Fibroblast of lung (primary cell): ENCODE results near the gene HDHD3. TPM values are rescaled to one million over a fixed set of nuclear protein-coding genes. Genes with fewer than 3 reads are reported as not detected.

ENCODE experiments used
- DNase-seq, 2 donors: peaks; one replicate each; pipeline versions ENCODE4 v3.0.0 to v3.0.0-alpha.2; 2010; ENCODE audit warnings: low read depth in 2 of 2
- H2AFZ ChIP-seq: 2 replicates; pipeline ENCODE4 v1.5.1; 2012; ENCODE audit warnings: low read length, control low read depth, inconsistent platforms
- H3K27ac ChIP-seq: 2 replicates; pipeline ENCODE4 v1.5.1; 2011; ENCODE audit warnings: low read length, control low read depth; ENCODE audit not compliant: insufficient read depth
- H3K27me3 ChIP-seq: 2 replicates; pipeline ENCODE4 v1.5.1; 2011; ENCODE audit warnings: mild to moderate bottlenecking, low read length; ENCODE audit not compliant: control insufficient read depth, insufficient read depth
- H3K36me3 ChIP-seq: 2 replicates; pipeline ENCODE4 v1.5.1; 2011; ENCODE audit warnings: low read length; ENCODE audit not compliant: control insufficient read depth, insufficient read depth
- H3K4me1 ChIP-seq: 2 replicates; pipeline ENCODE4 v1.5.1; 2011; ENCODE audit warnings: low read length; ENCODE audit not compliant: control insufficient read depth, insufficient read depth; ENCODE audit errors: extremely low read depth
- H3K4me2 ChIP-seq: 2 replicates; pipeline ENCODE4 v1.5.1; 2011; ENCODE audit warnings: low read length, control low read depth; ENCODE audit not compliant: insufficient read depth; ENCODE audit errors: extremely low read depth
- H3K4me3 ChIP-seq, 4 experiments: fragments of 200-600 bp in 1 of 4; sonication (generic) in 1 of 4; replicated peaks in 1 of 4; 2 replicates each; pipeline ENCODE4 v1.5.1; 2011 to 2016; ENCODE audit warnings: low read length in 4 of 4, low read depth in 3 of 4, mild to moderate bottlenecking in 3 of 4, control low read depth in 2 of 4, inconsistent platforms in 1 of 4, mixed read lengths in 1 of 4; ENCODE audit not compliant: insufficient read depth in 1 of 4; ENCODE audit errors: control extremely low read depth in 1 of 4
- H3K79me2 ChIP-seq: 2 replicates; pipeline ENCODE4 v1.5.1; 2012; ENCODE audit warnings: mild to moderate bottlenecking, low read length, inconsistent platforms; ENCODE audit not compliant: control insufficient read depth, insufficient read depth
- H3K9ac ChIP-seq: 2 replicates; pipeline ENCODE4 v1.5.1; 2011; ENCODE audit warnings: mild to moderate bottlenecking, low read length, control low read depth; ENCODE audit not compliant: insufficient read depth
- H3K9me3 ChIP-seq: 2 replicates; pipeline ENCODE4 v1.5.1; 2012; ENCODE audit warnings: low read depth, low read length; ENCODE audit not compliant: control insufficient read depth, insufficient read depth
- H4K20me1 ChIP-seq: 2 replicates; pipeline ENCODE4 v1.5.1; 2011; ENCODE audit warnings: low read length; ENCODE audit not compliant: control insufficient read depth, insufficient read depth; ENCODE audit errors: extremely low read depth
- CTCF ChIP-seq, 2 donors: IDR thresholded peaks in 1 of 2; conservative IDR thresholded peaks in 1 of 2; 1 replicate in 1 of 2; 2 replicates in 1 of 2; pipeline ENCODE4 v1.5.1; 2011 to 2012; ENCODE audit warnings: low read length in 2 of 2, control low read depth in 1 of 2, inconsistent platforms in 1 of 2, low read depth in 1 of 2, mild to moderate bottlenecking in 1 of 2
- EZH2 ChIP-seq: IDR thresholded peaks from 2 replicates; pipeline ENCODE4 v1.5.1; 2012; ENCODE audit warnings: low read length, control low read depth, mild to moderate bottlenecking; ENCODE audit errors: missing control alignments
- polyA plus RNA-seq, 2 donors: library from polyadenylated mRNA; depleted of rRNA in 1 of 2; stranded (reverse) in 1 of 2; unstranded in 1 of 2; fragments of >200 nt; gene quantifications; 2 replicates each; pipeline ENCODE4 v1.2.1, GENCODE V29; 2011 to 2012; ENCODE audit warnings: missing spikeins in 1 of 2
- total RNA-seq: library from RNA; depleted of rRNA; stranded (reverse); fragments of >200 nt; gene quantifications from 2 replicates; pipeline ENCODE4 v1.2.1, GENCODE V29; 2014

The HDHD3 gene
- total and polyA plus RNA-seq, 2 donors (not counting 1 experiment from before 2014, with no cell fraction given), result 6.5 to 14.2 TPM

- no peaks in the 10 kb centered on the region for H3K9me3 ChIP-seq
- no peaks in the 10 kb centered on the region for H3K36me3 ChIP-seq
- H3K4me1 ChIP-seq, result no peaks in the 10 kb centered on the region
- H3K79me2 ChIP-seq, result no peaks in the 10 kb centered on the region
- H3K9ac ChIP-seq, result no peak overlapping the region
- H3K4me3 ChIP-seq, result no peak overlapping the region
- H3K27ac ChIP-seq, result no peak overlapping the region
- no peak for DNase-seq
- H4K20me1 ChIP-seq, result no peaks in the 10 kb centered on the region
- peaks cover 35% of the 10 kb centered on the region for H3K27me3 ChIP-seq
- TF ChIP-seq CTCF (conservative IDR thresholded peaks at IDR 0.05 in 1 of 2, IDR thresholded peaks at IDR 0.05 in 1 of 2; ENCODE audit: low read depth in 1 of 2, low read length in 2 of 2) (no peak), EZH2 (no peak)
- H2AFZ ChIP-seq, result no peak overlapping the region
- H3K4me2 ChIP-seq, result no peak overlapping the region
Observed at GRCh38 chr9:113350937-113351336, 25.8 kb downstream of the HDHD3 start.

DNA sequence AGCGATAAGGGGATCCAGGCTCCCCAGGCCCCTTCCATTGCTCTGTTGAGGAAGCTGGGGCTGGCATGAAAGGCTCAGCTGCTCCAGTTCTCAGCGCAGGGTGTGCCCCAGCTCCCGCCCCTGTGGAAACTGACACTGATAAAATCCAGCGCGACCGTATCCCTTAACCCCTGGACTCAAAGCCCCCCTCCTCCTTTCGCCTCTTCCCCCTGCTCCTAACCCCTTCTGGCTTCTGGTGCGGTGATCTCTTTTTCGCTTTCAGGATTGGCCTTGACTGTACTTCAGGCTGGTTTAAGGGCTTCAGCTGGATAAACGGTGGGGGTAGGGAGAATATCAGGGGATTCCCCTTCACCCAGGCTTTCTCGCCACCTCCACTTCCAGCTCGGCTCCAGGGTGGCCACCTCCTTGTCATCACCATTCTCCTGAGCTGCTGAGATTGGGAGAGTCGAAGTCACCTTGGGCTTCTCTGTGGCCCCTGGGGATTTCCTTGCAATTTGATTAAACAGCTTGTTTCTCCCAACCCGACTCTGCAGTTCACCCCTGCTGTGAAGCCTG, 26.6 kb downstream of the HDHD3 start:
- no peak overlapping the region for H3K27ac ChIP-seq
- H4K20me1 ChIP-seq, result no peaks in the 10 kb centered on the region
- peak overlapping the region; percentile 52 for H3K4me2 ChIP-seq
- no peaks in the 10 kb centered on the region for H3K36me3 ChIP-seq
- no peaks in the 10 kb centered on the region for H3K9me3 ChIP-seq
- peaks cover 32% of the 10 kb centered on the region for H3K27me3 ChIP-seq
- DNase-seq, result no peak
- TF ChIP-seq CTCF (conservative IDR thresholded peaks at IDR 0.05 in 1 of 2, IDR thresholded peaks at IDR 0.05 in 1 of 2; ENCODE audit: low read depth in 1 of 2, low read length in 2 of 2) (no peak), EZH2 (peak; percentile 95)
- H3K4me1 ChIP-seq, result no peaks in the 10 kb centered on the region
- no peaks in the 10 kb centered on the region for H3K79me2 ChIP-seq
- no peak overlapping the region for H3K4me3 ChIP-seq
- no peak overlapping the region for H2AFZ ChIP-seq
- H3K9ac ChIP-seq, result no peak overlapping the region

DNA sequence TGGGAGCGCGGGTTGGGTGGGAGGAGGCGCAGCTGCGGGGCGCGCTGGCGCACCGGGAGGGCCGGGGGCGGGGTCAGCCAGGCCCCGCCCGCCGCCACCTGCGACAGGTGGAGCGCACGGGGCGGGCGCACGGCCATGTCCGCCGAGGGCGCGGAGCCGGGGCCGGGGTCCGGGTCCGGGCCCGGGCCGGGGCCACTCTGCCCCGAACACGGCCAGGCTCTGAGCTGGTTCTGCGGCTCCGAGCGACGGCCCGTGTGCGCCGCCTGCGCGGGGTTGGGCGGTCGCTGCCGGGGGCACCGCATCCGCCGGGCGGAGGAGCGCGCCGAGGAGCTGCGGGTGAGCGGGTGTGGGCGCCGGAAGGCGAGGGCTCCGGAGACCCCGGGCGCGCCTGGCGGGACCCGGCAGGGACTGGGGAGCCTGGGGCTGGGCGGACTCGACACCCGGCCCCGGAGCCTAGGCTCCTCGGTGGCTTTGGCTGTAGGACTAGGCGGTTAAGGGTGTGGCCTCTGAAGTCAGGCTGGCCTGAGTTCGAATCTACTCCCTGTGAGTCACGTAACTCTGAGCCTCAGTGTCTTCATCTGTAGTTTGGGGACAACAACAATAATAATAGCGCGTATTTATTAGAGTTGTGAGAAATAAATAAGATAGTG, 27.2 kb downstream of the HDHD3 start, which contains the start of gene BSPRY:
TSS of gene BSPRY (plus strand) at position 97 of the 650 bp plus-strand sequence. CDS start at position 136, 39 bp downstream.
- Histone ChIP-seq H3K27ac (no peak within 1 kb of the TSS), H4K20me1 (no peaks in the 10 kb centered on the region), H3K4me1 (no peaks in the 10 kb centered on the region), H3K9me3 (no peaks in the 10 kb centered on the region), H3K36me3 (no peaks in the 10 kb centered on the region), H3K4me3 (peak within 1 kb of the TSS in 2 of 4 experiments; percentile 17 to 38), H3K4me2 (peak within 1 kb of the TSS; percentile 52), H3K9ac (no peak within 1 kb of the TSS), H3K79me2 (no peaks in the 10 kb centered on the region), H3K27me3 (peaks cover 32% of the 10 kb centered on the region), H2AFZ (no peak within 1 kb of the TSS)
- TF ChIP-seq CTCF (conservative IDR thresholded peaks at IDR 0.05 in 1 of 2, IDR thresholded peaks at IDR 0.05 in 1 of 2; ENCODE audit: low read depth in 1 of 2, low read length in 2 of 2), result no peak
- TF ChIP-seq EZH2, result peak; percentile 15
- DNase-seq, result no peak
